HG03354 (cell line): Measurements from ENCODE around the gene PPP1R14B.

Experiments used
- ATAC-seq: cut with Tn5 transposase; IDR thresholded peaks from one replicate; pipeline ENCODE4 v1.9.1; 2021; ENCODE audit warnings: mild to moderate bottlenecking; ENCODE audit not compliant: unreplicated experiment, poor library complexity, severe bottlenecking

Gene PPP1R14B

GRCh38 chr11:64198511-64198910, 48.2 kb downstream of the PPP1R14B start:
- ATAC-seq, result no peak

GRCh38 chr11:64196626-64197025, 50.1 kb downstream of the PPP1R14B start:
- no peak for ATAC-seq
